DOHH2 (cell line): ENCODE results near the gene MYO1C.

Experiments used
- CTCF ChIP-seq: fragments of 200-600 bp; sonication (generic); IDR thresholded peaks from one replicate; pipeline ENCODE4 v1.5.1; 2014; ENCODE audit warnings: antibody characterized with exemption, mild to moderate bottlenecking, low read depth, low read length; ENCODE audit not compliant: poor library complexity, severe bottlenecking
- EZH2phosphoT487 ChIP-seq: fragments of 200-600 bp; sonication (generic); IDR thresholded peaks from 2 replicates; pipeline ENCODE4 v1.6.1; 2017; ENCODE audit warnings: borderline replicate concordance, mild to moderate bottlenecking, antibody characterized with exemption, low read length, moderate library complexity, mixed read lengths

- TF ChIP-seq CTCF (no peak), EZH2phosphoT487 (no peak)
Observed at GRCh38 chr17:1505586-1505985, 13.1 kb upstream of the MYO1C start.
